ELR (cell line): ENCODE results near the gene BCL2L15.
"Not testable (repeated sequence)": the region's sequence is repeated elsewhere in the genome, so short reads cannot be mapped to it uniquely, and the experiment has no call there.

ENCODE experiments used
- DNase-seq: peaks from one replicate; pipeline ENCODE4 v3.0.0-alpha.2; 2015; ENCODE audit warnings: low read depth

BCL2L15 gene

DNA sequence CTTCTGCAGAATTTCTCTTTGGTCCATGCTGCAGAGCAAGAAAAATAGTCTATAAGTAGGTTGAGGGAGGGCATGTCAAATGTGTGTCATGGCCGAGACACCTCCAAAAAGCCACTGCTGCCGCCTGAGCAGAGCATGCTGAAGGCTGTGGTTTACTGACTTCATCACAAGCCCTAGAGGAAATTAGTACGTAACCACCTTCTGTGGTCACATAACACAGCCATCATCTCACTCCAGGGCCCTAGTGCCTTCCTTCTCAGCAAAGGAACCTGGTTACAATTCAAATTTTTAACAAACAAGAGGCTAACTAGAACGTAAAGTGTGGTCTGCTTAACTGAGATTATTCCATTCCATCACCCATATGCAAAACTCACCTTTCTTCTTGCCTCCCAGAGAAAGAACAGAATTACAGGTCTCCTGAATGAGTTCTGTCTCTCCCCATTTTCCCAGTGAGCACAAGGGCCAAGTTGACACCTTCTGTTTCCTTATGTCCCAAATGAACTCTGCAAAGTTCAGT, 15.7 kb downstream of the BCL2L15 start, which contains the start of gene PTPN22:
TSS of gene PTPN22 (minus strand) at position 116 of the 517 bp plus-strand sequence.
- DNase-seq = peak; percentile 92

DNA sequence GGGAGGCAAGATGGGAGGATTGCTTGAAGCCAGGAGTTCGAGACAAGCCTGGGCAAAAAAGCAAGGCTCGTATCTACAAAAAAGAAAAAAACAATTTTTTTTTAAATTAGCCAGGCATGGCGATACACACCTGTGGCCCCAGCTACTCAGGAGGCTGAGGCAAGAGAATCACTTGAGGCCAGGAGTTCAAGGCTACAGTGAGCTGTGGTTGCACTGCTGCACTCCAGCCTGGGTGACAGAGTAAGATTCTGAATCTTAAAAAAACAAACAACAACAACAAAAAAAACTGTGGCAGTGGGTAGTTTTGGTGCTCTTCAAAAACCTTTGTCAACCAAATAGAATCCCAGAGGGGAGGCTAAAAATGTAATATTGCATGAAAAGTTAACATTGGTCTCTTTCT, 16.6 kb downstream of the BCL2L15 start:
- DNase-seq = no peak

DNA sequence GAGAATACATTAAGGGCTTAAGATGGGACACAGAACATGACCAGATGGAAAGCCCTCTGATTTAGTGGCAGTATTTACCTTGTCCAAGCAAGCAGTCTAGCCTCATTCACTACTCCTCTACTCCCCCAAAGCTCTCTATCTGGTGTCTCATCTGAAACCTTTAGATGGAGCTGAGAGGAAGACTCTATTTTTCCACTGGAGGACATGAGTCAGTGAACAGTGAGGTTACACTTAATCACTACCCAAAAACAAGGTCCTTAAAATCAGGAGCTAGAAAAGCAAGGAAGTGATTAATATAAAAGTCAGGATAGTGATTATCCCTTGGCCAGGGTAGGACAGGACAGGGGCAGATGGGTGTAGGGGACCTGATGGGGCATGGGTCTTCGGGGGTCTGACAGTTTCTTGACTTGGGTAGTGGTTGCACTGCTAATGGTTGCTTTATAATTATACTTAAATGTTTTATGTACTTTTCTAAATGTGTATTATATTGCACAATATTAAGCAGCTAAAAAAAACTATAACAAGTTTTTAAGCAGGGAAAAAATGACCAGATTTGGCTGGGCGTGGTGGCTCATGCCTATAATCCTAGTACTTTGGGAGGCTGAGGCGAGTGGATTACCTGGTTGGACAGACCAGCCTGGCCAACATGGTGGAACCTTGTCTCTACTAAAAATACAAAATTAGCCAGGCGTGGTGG, 18.8 kb downstream of the BCL2L15 start:
- peak; percentile 88 for DNase-seq

DNA sequence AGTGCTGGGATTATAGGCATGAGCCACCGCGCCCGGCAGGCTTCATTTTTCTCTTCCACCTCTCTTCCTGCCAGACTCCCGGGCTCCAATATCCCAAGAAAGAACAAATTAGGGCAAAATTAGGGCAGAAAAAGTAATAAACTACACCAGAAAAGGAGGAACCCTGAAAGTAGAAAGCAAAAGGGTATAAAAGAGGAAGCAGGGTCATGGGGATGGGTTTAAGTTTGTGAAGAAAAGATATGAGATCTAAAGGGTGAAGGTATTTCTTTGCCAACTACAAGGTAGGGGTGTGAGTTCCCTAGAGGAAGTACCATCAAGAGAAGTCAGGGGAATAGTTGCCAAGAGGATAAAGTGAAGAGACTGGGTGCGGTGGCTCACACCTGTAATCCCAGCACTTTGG, 25.7 kb downstream of the BCL2L15 start:
- DNase-seq = no peak

DNA sequence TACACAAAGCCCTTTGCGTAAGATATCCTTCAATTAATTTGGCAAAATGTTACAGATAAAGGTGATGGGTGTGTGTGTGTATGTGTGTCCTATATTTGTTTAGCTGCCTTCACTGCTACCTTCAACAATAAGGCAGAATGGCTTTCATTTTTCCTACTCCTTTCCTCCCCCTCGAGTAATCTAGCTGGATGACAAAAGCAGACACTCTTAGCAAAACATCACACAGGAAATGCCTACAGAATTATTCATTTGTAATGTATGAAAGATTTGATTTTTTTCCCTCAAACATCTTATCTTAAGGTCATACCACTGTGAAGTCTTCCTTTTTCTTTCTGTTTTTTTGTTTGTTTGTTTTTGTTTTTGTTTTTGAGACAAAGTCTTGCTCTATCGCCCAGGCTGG, 26.5 kb downstream of the BCL2L15 start:
- DNase-seq = peak; percentile 87

DNA sequence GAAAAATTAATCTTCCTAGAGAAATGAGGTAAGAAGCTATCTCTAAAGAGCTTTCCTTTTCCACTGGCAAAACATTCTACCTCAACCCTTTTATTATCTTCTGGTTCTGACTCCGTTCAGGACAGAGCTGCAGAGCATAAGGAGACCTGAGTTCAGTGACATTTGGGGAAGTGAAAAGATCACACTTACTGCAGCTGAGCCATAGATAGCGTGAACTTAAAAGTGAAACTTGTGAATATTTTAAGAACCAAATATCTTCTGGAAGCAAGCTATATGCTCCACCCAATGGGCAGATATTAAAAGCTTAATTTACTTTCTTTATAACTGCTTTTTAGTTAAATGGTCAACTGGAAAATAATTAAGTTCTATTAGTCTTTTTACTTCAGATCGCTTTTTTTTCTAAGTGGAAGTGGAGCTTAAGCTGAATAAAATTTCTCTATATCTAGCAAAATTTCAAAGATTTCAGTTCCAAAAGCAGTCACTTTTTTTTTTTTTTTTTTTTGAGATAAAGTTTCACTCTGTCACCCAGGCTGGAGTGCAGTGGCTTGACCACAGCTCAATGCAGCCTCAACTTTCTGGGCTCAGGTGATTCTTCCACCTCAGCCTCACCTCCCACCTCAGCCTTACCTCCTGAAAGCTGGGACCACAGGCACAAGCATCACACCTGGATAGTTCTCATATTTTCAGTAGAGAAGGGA, 27.8 kb downstream of the BCL2L15 start:
- no peak for DNase-seq

DNA sequence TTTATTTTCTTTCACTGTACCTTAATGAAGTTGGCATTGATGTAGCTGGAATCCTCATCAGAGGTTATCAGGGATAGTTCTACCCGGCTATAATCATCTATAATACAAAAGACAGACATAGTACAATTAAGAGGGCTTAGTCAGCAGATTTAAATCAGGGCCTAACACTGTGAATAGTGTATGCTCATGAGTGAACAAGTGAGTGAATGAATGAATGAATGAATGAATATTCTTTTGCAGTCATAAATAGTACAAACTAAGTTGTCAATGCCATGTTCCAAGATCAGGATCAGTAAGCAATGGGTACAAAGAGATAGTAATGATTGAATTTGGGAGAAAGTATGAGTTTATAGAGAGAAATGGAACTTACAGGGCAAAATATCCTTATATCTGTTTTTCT, 28.4 kb downstream of the BCL2L15 start:
- DNase-seq = no peak

DNA sequence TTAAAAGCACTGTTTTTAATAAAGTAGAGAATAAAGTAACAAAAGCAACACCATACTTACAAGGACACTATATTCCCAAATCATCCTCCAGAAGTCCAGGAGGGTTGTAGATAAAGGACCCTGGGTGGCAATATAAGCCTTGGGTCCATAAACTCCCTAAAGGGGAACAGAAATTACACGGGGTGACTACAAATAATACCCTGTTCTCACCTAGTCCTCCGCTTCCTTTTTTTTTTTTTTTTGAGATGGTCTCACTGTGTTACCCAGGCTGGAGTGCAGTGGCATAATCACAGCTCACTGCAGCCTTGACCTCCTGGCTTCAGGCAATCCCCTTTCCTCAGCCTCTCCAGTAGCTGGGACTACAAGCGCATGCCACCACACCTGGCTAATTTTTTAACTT, 29.0 kb downstream of the BCL2L15 start:
- DNase-seq = no peak

DNA sequence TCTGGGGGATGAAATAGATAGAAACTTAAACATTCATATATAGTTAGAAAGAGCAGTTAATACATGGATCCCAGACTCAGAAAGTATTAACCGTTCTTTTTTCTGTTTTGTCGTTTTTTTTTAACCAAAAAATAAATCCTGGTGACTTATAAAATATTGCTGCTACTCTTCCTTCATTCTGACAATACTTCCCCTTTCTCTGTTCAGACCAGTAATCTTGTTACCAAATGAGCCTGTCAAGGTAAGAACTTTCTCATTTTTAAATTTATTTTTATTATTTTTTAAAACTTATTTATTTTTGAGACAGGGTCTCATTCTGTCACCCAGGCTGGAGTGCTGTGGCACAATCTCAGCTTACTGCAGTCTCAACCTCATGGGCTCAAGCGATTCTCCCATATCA, 29.6 kb downstream of the BCL2L15 start:
- DNase-seq = no peak

DNA sequence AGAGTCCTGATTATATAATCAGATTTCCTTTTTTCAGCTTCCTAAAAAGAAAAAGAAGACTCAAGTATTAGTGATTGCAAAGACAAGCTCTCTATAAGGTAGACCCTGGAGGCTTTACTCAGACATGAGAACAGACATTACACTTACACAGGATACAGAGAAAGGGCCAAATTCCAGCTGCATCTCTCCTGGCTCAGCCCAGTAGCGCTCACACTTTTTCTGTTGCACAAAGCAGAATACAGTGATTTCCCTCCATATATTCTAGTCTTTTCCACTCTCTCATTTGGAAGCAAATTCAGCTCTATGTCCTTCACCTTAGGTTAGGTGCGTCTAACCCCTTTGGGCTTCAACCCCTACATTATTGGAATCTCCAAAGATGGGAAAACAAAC, 31.0 kb downstream of the BCL2L15 start:
- DNase-seq = no peak

DNA sequence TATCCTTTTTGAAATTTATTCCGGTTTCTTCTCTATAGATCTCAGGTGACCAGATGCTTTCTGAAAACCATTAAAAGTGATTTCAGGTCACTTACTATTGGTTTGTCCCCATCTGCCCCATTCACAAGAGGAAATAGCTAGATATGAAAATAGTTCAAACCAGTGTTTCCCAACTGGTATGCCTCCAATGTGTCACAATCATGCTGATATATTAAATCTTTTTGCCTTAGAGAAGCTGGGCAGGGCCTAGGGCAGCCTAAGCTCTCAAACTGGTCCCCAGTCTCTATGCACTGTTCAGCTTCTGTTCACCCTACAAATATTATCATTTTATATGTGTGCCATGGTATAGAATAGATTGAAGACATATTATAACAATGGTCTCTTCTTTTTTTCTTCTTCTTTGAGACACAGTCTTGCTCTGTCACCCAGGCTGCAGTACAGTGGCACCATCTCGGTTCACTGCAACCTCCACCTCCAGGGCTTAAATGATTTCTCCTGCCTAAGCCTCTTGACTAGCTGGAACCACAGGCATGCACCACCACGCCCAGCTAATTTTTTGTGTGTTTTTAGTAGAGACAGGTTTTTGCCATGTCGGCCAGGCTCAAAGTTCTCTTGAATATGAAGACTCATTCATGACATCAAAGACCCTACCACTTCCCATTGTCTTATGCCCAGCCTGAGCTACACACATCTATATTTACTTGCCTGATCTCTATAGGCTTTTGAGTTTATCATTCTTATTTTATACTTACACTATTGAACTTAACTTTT, 31.6 kb downstream of the BCL2L15 start:
- no peak for DNase-seq

DNA sequence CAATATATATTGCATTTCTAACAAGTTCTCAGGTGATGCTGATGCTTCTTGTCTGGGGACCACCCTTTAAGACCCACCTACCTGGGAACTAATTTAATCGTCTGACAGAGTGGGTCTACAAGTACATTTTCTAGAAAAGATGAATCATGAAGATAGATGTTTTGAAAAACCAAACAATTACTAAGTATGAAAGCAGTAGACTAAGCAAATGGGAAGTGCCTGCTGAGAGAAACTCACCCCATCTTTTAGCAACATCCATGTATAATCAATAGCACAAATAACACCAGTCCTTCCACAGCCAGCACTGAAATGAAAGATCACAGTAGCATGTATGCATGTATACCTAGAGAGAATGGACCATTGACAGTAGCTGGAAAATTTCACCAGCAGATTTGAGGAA, 33.1 kb downstream of the BCL2L15 start:
- DNase-seq = no peak

DNA sequence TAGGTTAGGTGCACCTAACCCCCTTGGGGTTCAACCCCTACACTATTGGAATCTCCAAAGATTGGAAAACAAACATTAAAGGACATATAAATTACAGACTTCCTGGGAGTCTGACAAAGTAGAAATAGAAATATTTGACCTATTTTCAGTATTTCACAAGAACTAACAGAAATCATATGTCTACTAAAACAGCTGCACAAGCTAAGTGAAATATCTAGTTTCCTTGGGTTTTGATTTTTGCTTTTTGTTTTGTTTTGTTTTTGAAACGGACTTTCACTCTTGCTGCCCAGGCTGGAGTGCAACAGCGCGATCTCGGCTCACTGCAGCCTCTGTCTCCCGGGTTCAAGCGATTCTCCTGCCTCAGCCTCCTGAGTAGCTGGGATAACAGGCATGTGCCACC, 34.7 kb downstream of the BCL2L15 start:
- not testable (repeated sequence) for DNase-seq

DNA sequence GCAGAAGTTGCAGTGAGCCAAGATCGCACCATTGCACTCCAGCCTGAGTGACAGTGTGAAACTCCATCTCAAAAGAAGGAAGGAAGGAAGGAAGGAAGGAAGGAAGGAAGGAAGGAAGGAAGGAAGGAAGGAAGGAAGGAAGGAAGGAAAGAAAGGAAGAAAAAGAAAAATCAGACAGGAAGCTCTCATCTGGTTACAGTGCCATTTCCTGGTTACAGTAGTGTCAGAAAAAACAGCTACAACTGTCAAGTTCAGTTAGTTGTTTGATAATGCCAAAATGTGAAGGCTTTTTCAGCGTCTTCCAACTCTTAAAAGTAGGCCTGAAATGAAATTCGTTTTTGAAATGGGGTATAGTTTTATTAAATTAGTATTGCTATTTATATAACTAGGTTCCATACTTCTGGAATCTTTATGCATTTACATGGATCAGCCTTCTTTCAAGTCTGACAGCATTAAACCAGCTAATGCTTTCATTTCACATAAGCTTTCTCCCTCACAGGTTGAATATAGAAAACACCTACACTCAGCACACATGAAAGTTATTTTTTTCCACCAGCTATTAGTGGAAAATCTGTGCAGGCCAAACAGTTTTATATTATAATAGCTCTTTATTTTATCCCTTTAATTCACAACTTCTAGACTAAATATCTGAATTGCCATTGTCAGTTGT, 37.1 kb downstream of the BCL2L15 start:
- no peak for DNase-seq

DNA sequence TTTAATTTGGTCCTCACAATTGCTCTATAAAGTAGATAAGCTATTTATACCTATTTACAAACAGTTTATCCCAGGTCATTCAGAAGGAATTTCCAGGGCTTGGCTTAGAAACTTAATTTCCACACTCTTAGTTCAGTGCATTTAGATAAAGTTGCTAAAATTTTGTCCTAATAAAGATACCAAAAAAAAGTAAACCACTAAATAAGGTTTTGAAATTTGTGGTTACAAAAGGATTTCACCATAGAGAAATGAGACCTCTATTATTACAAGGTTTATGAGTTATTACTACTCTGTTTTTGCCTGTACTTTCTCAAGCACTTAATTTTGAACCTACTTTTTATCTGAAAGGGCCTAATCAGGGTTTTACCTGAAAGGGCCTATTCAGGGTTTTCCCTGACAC, 38.3 kb downstream of the BCL2L15 start:
- no peak for DNase-seq

DNA sequence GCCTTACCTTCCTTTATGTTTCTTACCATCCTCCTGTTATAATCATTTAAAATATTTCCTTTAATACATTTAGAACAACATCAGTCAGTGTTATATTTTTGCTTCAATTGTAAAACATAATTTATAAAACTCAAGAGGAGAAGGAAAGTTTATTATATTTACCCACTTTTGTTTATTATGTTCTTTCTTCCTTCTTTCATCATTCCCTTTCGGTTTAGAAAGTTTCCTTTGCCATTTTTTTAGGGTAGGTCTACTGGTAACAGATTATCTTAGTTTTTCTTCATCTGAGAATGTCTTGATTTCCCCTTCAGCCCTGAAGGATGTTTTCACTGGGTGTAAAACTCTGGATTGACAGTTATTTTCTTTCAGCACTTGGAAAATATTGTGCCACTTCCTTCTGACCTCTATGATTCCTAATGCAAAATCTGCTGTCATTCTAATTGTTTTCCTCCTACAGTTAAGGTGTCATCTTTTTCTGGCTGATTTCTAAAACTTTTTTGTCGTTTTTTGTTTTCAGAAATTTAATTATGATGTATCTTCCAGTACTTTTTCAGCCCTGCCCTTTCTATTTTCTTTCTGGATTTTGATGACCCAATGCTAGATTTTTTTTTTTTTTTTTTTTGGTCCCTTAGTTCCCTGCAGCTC, 40.9 kb downstream of the BCL2L15 start:
- no peak for DNase-seq

DNA sequence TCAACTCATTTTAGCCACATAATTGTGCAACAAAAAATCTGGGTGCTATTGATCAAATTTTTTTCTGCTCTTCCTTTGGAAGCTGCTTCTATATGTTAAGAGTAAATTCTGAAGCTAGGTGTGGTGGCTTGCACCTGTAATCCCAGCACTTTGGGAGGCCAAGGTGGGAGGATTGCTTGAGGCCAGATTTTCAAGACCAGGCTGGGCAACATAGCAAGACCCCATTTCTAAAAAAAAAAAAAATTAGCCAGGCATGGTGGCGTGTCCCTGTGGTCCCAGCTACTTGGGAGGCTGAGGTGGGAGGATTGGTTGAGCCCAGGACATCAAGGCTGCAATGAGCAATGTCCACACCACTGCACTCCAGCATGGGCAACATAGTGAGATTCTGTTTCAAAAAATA, 50.8 kb downstream of the BCL2L15 start:
- DNase-seq = no peak

DNA sequence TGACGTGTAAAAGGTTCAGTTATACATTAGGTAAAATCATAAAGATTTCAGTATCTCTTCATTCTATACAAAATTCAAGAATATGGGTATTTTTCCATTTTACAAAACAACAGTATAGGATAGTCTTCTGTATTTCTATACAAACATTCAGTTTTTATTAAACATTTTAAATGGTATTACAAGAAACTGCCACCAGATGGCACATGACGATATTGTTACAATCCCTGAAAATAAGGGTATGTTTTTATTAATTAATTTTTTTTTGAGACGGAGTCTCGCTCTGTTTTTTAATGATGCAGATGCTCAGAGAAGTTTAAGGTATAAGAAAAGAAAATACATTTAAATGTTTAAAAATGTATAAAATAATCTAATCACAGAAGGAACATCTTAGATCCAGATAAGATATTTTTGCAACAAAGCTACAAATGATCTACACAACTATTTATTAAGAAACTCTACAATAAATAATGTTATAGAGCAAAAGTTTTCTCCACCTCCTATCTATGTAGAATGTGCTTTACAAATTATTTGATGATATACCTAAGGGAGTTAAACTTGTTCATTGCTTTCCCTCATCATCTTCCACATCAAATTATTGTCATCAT, 51.6 kb downstream of the BCL2L15 start:
- DNase-seq = peak; percentile 79

DNA sequence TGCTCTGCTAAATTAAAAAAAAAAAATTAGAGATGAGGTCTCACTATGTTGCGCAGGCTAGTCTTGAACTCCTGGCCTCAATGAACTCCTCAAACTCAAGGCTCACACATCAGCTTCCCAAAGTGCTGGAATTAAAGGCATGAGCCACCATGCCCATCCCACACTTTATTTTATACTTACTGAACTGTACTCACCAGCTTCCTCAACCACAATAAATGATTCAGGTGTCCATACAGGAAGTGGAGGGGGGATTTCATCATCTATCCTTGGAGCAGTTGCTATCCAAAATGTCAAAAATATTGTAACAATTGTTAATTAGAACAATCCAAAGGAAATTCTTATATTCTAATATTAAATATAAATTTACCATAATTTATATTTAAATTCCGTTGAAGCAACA, 52.7 kb downstream of the BCL2L15 start:
- peak; percentile 37 for DNase-seq
